SK-N-SH (cell line): ENCODE measurements around the gene SMYD3. TPM values are rescaled to one million over a fixed set of nuclear protein-coding genes. Genes with fewer than 3 reads are reported as not detected.

Experiments used
- CTCF ChIA-PET: fragments of 300-600, 350-600 bp; formaldehyde crosslinking; extraction: SDS; loops from one replicate; lab custom pipeline; 2021; lab: Yijun Ruan, JAX
- POLR2A ChIA-PET: fragments of 350-600 bp; sonication (Branson Sonifier 250); formaldehyde crosslinking; extraction: SDS; loops from one replicate; lab custom pipeline; 2020; ENCODE audit warnings: antibody characterized with exemption, inconsistent platforms; lab: Yijun Ruan, JAX
- DNase-seq: peaks from one replicate; pipeline ENCODE4 v3.0.0; 2012
- H2AFZ ChIP-seq: fragments of 200-600 bp; sonication (generic); 2 replicates; pipeline ENCODE4 v1.8.1; 2016; ENCODE audit warnings: antibody characterized with exemption, mild to moderate bottlenecking, low read depth
- H3F3A ChIP-seq: fragments of 200-600 bp; sonication (generic); replicated peaks from 2 replicates; pipeline ENCODE3; 2016; ENCODE audit warnings: antibody characterized with exemption, mild to moderate bottlenecking; ENCODE audit not compliant: insufficient read depth
- H3K27ac ChIP-seq, 2 experiments: fragments of 200-500 bp in 1 of 2; fragments of 200-600 bp in 1 of 2; sonication (Bioruptor generic) in 1 of 2; sonication (generic), shearing (Covaris generic) in 1 of 2; 2 replicates each; pipeline versions ENCODE4 v1.5.1 to v1.6.1; 2014 to 2016; ENCODE audit warnings: low read depth in 2 of 2, inconsistent platforms in 1 of 2, low read length in 1 of 2, mild to moderate bottlenecking in 1 of 2, mixed read lengths in 1 of 2
- H3K27me3 ChIP-seq: fragments of 200-600 bp; sonication (generic), shearing (Covaris generic); 2 replicates; pipeline ENCODE4 v1.6.1; 2016; ENCODE audit warnings: mixed run types; ENCODE audit not compliant: insufficient read depth
- H3K36me3 ChIP-seq, 2 experiments: fragments of 200-500 bp in 1 of 2; fragments of 200-600 bp in 1 of 2; sonication (Bioruptor generic) in 1 of 2; sonication (generic) in 1 of 2; replicated peaks in 1 of 2; 2 replicates each; pipeline versions ENCODE3 to v1.5.1; 2014 to 2016; ENCODE audit warnings: low read length in 1 of 2, mild to moderate bottlenecking in 1 of 2; ENCODE audit not compliant: insufficient read depth in 2 of 2, control insufficient read depth in 1 of 2
- H3K4me1 ChIP-seq, 2 experiments: fragments of 200-500 bp in 1 of 2; fragments of 200-600 bp in 1 of 2; sonication (Bioruptor generic) in 1 of 2; sonication (generic), shearing (Covaris generic) in 1 of 2; 2 replicates each; pipeline versions ENCODE4 v1.5.1 to v1.6.1; 2014 to 2016; ENCODE audit warnings: low read depth in 1 of 2, low read length in 1 of 2, mixed run types in 1 of 2; ENCODE audit not compliant: insufficient read depth in 2 of 2, control insufficient read depth in 1 of 2
- H3K4me2 ChIP-seq: fragments of 200-600 bp; sonication (generic), shearing (Covaris generic); 2 replicates; pipeline ENCODE4 v1.6.1; 2017; ENCODE audit warnings: mixed run types
- H3K4me3 ChIP-seq, 2 experiments: fragments of 200-500 bp in 1 of 2; fragments of 200-600 bp in 1 of 2; sonication (Bioruptor generic) in 1 of 2; sonication (generic), shearing (Covaris generic) in 1 of 2; 2 replicates each; pipeline versions ENCODE4 v1.5.1 to v1.8.1; 2014 to 2016; ENCODE audit warnings: low read depth in 2 of 2, inconsistent platforms in 1 of 2, low read length in 1 of 2, mild to moderate bottlenecking in 1 of 2, mixed read lengths in 1 of 2, moderate library complexity in 1 of 2
- H3K79me2 ChIP-seq: fragments of 200-600 bp; sonication (generic); 2 replicates; pipeline ENCODE4 v1.8.1; 2017; ENCODE audit warnings: mild to moderate bottlenecking; ENCODE audit not compliant: insufficient read depth
- H3K9ac ChIP-seq: fragments of 200-600 bp; sonication (generic); 2 replicates; pipeline ENCODE4 v1.6.1; 2017; ENCODE audit warnings: mixed run types
- H3K9me2 ChIP-seq: fragments of 200-600 bp; sonication (generic); 2 replicates; pipeline ENCODE4 v1.6.1; 2017; ENCODE audit warnings: mixed run types
- H3K9me3 ChIP-seq: fragments of 200-600 bp; sonication (generic); 2 replicates; pipeline ENCODE4 v1.6.1; 2017; ENCODE audit warnings: mixed run types, mild to moderate bottlenecking, moderate library complexity
- H4K20me1 ChIP-seq: fragments of 200-600 bp; sonication (generic); 2 replicates; pipeline ENCODE4 v1.6.1; 2017; ENCODE audit warnings: mild to moderate bottlenecking, mixed run types; ENCODE audit not compliant: insufficient read depth
- CHD2 ChIP-seq: fragments of 150-350 bp; IDR thresholded peaks from 2 replicates; pipeline ENCODE4 v1.6.1; 2018; ENCODE audit warnings: low read length; ENCODE audit not compliant: partially characterized antibody
- CTCF ChIP-seq: fragments of 200-600 bp; sonication (generic); IDR thresholded peaks from 2 replicates; pipeline ENCODE4 v1.6.1; 2017; ENCODE audit warnings: antibody characterized with exemption, mild to moderate bottlenecking, moderate library complexity
- ELF1 ChIP-seq: IDR thresholded peaks from 2 replicates; pipeline ENCODE4 v1.4.0; 2012
- EZH2phosphoT487 ChIP-seq: fragments of 200-600 bp; sonication (generic); IDR thresholded peaks from 2 replicates; pipeline ENCODE4 v1.6.1; 2017; ENCODE audit warnings: low read depth, mixed run types, mild to moderate bottlenecking, antibody characterized with exemption, moderate library complexity, borderline replicate concordance
- GABPA ChIP-seq: IDR thresholded peaks from 2 replicates; pipeline ENCODE4 v1.4.0; 2012; ENCODE audit warnings: low read depth, mild to moderate bottlenecking
- GATA2 ChIP-seq: sonication (generic); formaldehyde crosslinking; IDR thresholded peaks from 2 replicates; pipeline ENCODE4 v1.5.0; 2020; ENCODE audit warnings: mild to moderate bottlenecking, missing genetic modification reagents
- MAX ChIP-seq: IDR thresholded peaks from 2 replicates; pipeline ENCODE4 v1.4.0; 2012; ENCODE audit warnings: low read depth
- MEF2A ChIP-seq: IDR thresholded peaks from 2 replicates; pipeline ENCODE4 v1.4.0; 2012; ENCODE audit warnings: low read depth, borderline replicate concordance
- NFIC ChIP-seq: IDR thresholded peaks from 2 replicates; pipeline ENCODE4 v1.4.0; 2012; ENCODE audit warnings: borderline replicate concordance
- POLR2AphosphoS5 ChIP-seq: IDR thresholded peaks from 2 replicates; pipeline ENCODE4 v1.6.1; 2012; ENCODE audit warnings: low read depth, low read length
- RCOR1 ChIP-seq: fragments of 150-350 bp; IDR thresholded peaks from 2 replicates; pipeline ENCODE4 v1.6.1; 2017; ENCODE audit warnings: antibody characterized with exemption, low read length
- REST ChIP-seq: IDR thresholded peaks from 2 replicates; pipeline ENCODE4 v1.6.1; 2012; ENCODE audit warnings: mild to moderate bottlenecking, low read depth, low read length, moderate library complexity
- RFX5 ChIP-seq: IDR thresholded peaks from 2 replicates; pipeline ENCODE4 v1.6.1; 2012; ENCODE audit warnings: mild to moderate bottlenecking, improper control_type of control experiment, low read length
- RXRA ChIP-seq: IDR thresholded peaks from 2 replicates; pipeline ENCODE4 v1.4.0; 2012; ENCODE audit warnings: low read depth, mild to moderate bottlenecking, borderline replicate concordance
- SIN3A ChIP-seq: IDR thresholded peaks from 2 replicates; pipeline ENCODE4 v1.6.1; 2012; ENCODE audit warnings: low read depth, mild to moderate bottlenecking, low read length, moderate library complexity, borderline replicate concordance
- TAF1 ChIP-seq: IDR thresholded peaks from 2 replicates; pipeline ENCODE4 v1.6.1; 2012; ENCODE audit warnings: low read depth, mild to moderate bottlenecking, low read length, moderate library complexity, borderline replicate concordance
- YY1 ChIP-seq: IDR thresholded peaks from 2 replicates; pipeline ENCODE4 v1.4.0; 2012; ENCODE audit warnings: low read depth, mild to moderate bottlenecking
- ZBTB33 ChIP-seq: IDR thresholded peaks from 2 replicates; pipeline ENCODE4 v1.4.0; 2012; ENCODE audit warnings: low read depth, borderline replicate concordance
- WGBS: methylation state at CpG from one replicate; pipeline ENCODE4 v1.1.6; 2017; ENCODE audit warnings: low lambda C conversion rate; 5-methylcytosine and 5-hydroxymethylcytosine counted together
- polyA plus RNA-seq, 3 experiments: library from polyadenylated mRNA; depleted of rRNA; stranded (reverse); fragments of >200 nt; gene quantifications; 2 replicates each; pipeline ENCODE4 v1.2.3, GENCODE V29; 2012

Gene SMYD3
- polyA plus RNA-seq, 1 of the 3 experiments (the other 2 are of a cell fraction) = 31.4 TPM

- ChIA-PET POLR2A (no interaction called here), CTCF (no interaction called here)
- Histone ChIP-seq H3K27ac (no peak overlapping the region), H3K36me3 (peaks cover 27 to 31% of the 10 kb centered on the region in 2 experiments), H3K9ac (no peak overlapping the region), H3K9me3 (no peaks in the 10 kb centered on the region), H3K4me2 (no peak overlapping the region), H4K20me1 (no peaks in the 10 kb centered on the region), H3F3A (peaks cover 5% of the 10 kb centered on the region), H3K4me1 (no peaks in the 10 kb centered on the region), H3K4me3 (no peak overlapping the region), H3K9me2 (no peaks in the 10 kb centered on the region), H2AFZ (no peak overlapping the region), H3K79me2 (no peaks in the 10 kb centered on the region; the same call in 1 of the 2 replicates), H3K27me3 (no peaks in the 10 kb centered on the region)
- 97% methylated on average over 3 of the region's 3 CpGs for whole genome bisulfite sequencing
- DNase-seq = no peak
- no peak for TF ChIP-seq ELF1
- TF ChIP-seq EZH2phosphoT487 = no peak
- TF ChIP-seq POLR2AphosphoS5 = no peak
- TF ChIP-seq REST = no peak
- TF ChIP-seq MAX = no peak
- TF ChIP-seq RCOR1 = no peak
- TF ChIP-seq NFIC = no peak
- TF ChIP-seq CHD2 = no peak
- TF ChIP-seq ZBTB33 = no peak
- no peak for TF ChIP-seq YY1
- no peak for TF ChIP-seq RXRA
- TF ChIP-seq GABPA = no peak
- TF ChIP-seq TAF1 = no peak
- no peak for TF ChIP-seq MEF2A
- no peak for TF ChIP-seq RFX5
- TF ChIP-seq CTCF = no peak
- TF ChIP-seq GATA2 (CRISPR knock-in tag) = no peak
- no peak for TF ChIP-seq SIN3A
Observed at GRCh38 chr1:246537887-246538286, 30.8 kb upstream of the SMYD3 start.
